Lung (tissue), 12 donors: ENCODE data around the gene THEM4. TPM values are rescaled to one million over a fixed set of nuclear protein-coding genes. Genes with fewer than 3 reads are reported as not detected.
A peak's percentile ranks its signal among the peaks of the same experiment; 100 is the strongest.

Source experiments
- ATAC-seq: fragments of 200-7000 bp; cut with Tn5 transposase; one replicate; pipeline ENCODE4 v1.9.1; 2020; ENCODE audit warnings: moderate number of reproducible peaks; ENCODE audit not compliant: insufficient read depth, low FRiP score
- DNase-seq, 3 donors: peaks; one replicate each; pipeline ENCODE4 v3.0.0-alpha.2; 2013 to 2017
- H3K27ac ChIP-seq, 2 donors: one replicate each; pipeline ENCODE4 v1.5.1; 2013; ENCODE audit warnings: mild to moderate bottlenecking in 2 of 2, moderate library complexity in 2 of 2, control low read depth in 1 of 2, inconsistent platforms in 1 of 2, low read depth in 1 of 2, low read length in 1 of 2
- H3K27me3 ChIP-seq, 3 donors: one replicate each; pipeline ENCODE4 v1.5.1; 2013; ENCODE audit warnings: low read length in 2 of 3; ENCODE audit not compliant: control insufficient read depth in 3 of 3, insufficient read depth in 3 of 3
- H3K36me3 ChIP-seq, 4 donors: one replicate each; pipeline ENCODE4 v1.5.1; 2013; ENCODE audit warnings: low read length in 4 of 4, mild to moderate bottlenecking in 1 of 4, moderate library complexity in 1 of 4; ENCODE audit not compliant: control insufficient read depth in 4 of 4, insufficient read depth in 4 of 4
- H3K4me1 ChIP-seq, 5 donors: one replicate each; pipeline ENCODE4 v1.5.1; 2013; ENCODE audit warnings: low read length in 5 of 5, mild to moderate bottlenecking in 2 of 5, moderate library complexity in 1 of 5; ENCODE audit not compliant: control insufficient read depth in 5 of 5, insufficient read depth in 5 of 5
- H3K4me3 ChIP-seq: one replicate; pipeline ENCODE4 v1.5.1; 2013; ENCODE audit warnings: mild to moderate bottlenecking, control low read depth, moderate library complexity
- H3K9ac ChIP-seq, 2 donors: one replicate each; pipeline ENCODE4 v1.5.1; 2013; ENCODE audit warnings: low read length in 2 of 2, control low read depth in 1 of 2; ENCODE audit not compliant: insufficient read depth in 1 of 2
- H3K9me3 ChIP-seq, 4 donors: one replicate each; pipeline ENCODE4 v1.5.1; 2013; ENCODE audit warnings: low read length in 3 of 4, mild to moderate bottlenecking in 1 of 4, moderate library complexity in 1 of 4; ENCODE audit not compliant: control insufficient read depth in 4 of 4, insufficient read depth in 3 of 4
- WGBS, 2 donors: extraction: QIAGEN DNeasy Blood & Tissue Kit; methylation state at CpG; one replicate each; pipeline ENCODE4 v1.1.7; 2013; 5-methylcytosine and 5-hydroxymethylcytosine counted together
- polyA plus RNA-seq, 2 donors: library from polyadenylated mRNA; stranded (reverse); fragments of 200-250 nt; gene quantifications; one replicate each; pipeline ENCODE4 v1.2.1, GENCODE V29; 2013
- total RNA-seq, 2 donors: library from RNA; depleted of rRNA in 1 of 2; stranded (reverse); fragments of >200 nt in 1 of 2; gene quantifications; one replicate each; pipeline ENCODE4 v1.2.1, GENCODE V29; 2014 to 2021
- TF ChIP-seq, protein P1 (sequence below): IDR thresholded peaks from 2 replicates; pipeline ENCODE4 v1.5.1; 2012; ENCODE audit warnings: mild to moderate bottlenecking; ENCODE audit errors: control extremely low read depth, extremely low read depth
- donor health status: control.
- donor health status: control.
- donor health status: Bipolar disorder and iron deficiency.
- donor health status: healthy.
- donor health status: DM: yes; HTN: yes; CAD: no.

Gene THEM4
- total and polyA plus RNA-seq, 4 donors, result 10.3 to 15.7 (median 13.6) TPM

DNA sequence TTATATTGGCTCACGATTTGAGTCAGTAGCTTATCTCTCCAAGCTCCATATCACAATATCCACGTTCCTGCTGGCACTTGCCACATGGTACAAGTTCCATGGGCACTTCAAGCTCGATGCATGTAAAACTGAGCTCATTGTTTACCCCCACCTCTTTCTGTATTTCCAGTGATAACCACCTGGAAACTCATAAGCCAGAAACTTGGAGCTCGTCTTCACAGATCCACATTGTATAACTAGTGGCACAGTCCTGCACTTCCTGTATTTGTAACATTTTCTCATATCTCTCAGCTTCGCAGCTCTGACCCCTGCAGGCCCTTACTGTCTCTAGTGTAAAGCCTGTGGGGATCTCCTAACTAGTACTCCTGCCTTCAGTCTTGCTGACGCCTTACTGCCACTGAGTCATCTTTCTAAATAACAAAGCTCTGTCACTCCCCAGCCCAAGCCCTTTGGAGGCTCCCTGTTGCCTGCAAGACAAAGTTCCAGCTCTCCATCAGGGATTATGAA is 63.2 kb downstream of the THEM4 start:
- H3K4me1 ChIP-seq, result peaks cover 0 to 28% (median 14%) of the 10 kb centered on the region in 5 donors
- H3K27me3 ChIP-seq, result peaks cover 0 to 2% (median 0%) of the 10 kb centered on the region in 3 donors
- 54 to 56% methylated on average over 6 of the region's 6 CpGs for WGBS, 2 donors

DNA sequence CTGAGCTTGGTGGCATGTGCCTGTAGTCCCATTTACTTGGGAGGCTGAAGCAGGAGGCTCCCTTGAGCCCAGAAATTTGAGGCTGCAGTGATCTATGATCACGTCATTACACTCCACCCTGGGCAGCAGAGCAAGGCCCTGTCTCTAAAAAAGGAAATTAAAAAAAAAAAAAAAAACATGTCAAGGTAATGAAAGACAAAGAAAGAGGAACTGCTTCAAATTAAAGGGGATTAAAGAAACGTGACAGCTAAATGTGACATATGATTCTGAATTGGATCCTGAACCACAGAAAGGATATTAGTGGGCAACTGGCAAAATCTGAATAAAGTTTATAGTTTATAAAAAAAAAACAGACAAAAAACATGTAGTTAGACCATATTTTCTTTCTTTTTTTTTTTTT is 65.9 kb downstream of the THEM4 start:
- Histone ChIP-seq H3K9me3 (no peaks in the 10 kb centered on the region), H3K4me3 (no peak overlapping the region), H3K36me3 (no peaks in the 10 kb centered on the region), H3K27ac (no peak overlapping the region), H3K4me1 (peaks cover 0 to 32% (median 6%) of the 10 kb centered on the region in 5 donors), H3K9ac (no peak overlapping the region), H3K27me3 (peaks cover 0 to 23% (median 20%) of the 10 kb centered on the region in 3 donors)
- TF ChIP-seq, protein P1, sequence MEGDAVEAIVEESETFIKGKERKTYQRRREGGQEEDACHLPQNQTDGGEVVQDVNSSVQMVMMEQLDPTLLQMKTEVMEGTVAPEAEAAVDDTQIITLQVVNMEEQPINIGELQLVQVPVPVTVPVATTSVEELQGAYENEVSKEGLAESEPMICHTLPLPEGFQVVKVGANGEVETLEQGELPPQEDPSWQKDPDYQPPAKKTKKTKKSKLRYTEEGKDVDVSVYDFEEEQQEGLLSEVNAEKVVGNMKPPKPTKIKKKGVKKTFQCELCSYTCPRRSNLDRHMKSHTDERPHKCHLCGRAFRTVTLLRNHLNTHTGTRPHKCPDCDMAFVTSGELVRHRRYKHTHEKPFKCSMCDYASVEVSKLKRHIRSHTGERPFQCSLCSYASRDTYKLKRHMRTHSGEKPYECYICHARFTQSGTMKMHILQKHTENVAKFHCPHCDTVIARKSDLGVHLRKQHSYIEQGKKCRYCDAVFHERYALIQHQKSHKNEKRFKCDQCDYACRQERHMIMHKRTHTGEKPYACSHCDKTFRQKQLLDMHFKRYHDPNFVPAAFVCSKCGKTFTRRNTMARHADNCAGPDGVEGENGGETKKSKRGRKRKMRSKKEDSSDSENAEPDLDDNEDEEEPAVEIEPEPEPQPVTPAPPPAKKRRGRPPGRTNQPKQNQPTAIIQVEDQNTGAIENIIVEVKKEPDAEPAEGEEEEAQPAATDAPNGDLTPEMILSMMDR, result no peak
- 39 to 76% methylated on average over 2 of the region's 2 CpGs for WGBS, 2 donors
- DNase-seq (no peak), ATAC-seq (no peak)

More for the DNA sequence above, 63.2 kb downstream of the THEM4 start:
- no peak for DNase-seq
- Histone ChIP-seq H3K4me3 (no peak overlapping the region), H3K9me3 (no peaks in the 10 kb centered on the region), H3K27ac (no peak overlapping the region), H3K36me3 (no peaks in the 10 kb centered on the region), H3K9ac (no peak overlapping the region)
- no peak for ATAC-seq
- TF ChIP-seq, protein P1, result no peak

DNA sequence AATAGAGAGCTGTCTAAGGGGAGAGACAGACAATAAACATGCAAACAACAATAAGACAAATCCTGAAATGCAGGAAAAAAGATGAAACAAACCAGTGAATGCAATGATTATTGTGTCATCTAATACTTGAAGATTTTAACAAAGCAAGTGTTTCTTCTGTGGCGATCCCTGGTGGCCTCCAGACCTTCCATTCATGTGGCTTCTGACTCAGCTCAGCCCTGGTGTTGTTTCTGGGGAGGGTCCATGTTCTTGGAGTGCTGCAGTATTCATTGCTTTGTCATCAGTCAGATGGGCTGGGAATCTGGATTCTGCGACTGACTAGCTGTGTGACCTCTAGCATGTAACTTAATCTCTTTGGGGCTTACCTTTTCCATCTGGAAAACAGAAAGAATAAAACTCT is 68.2 kb downstream of the THEM4 start:
- Histone ChIP-seq H3K9me3 (no peaks in the 10 kb centered on the region), H3K4me1 (peaks cover 0 to 20% (median 7%) of the 10 kb centered on the region in 5 donors), H3K27me3 (peaks cover 0 to 35% (median 35%) of the 10 kb centered on the region in 3 donors), H3K9ac (no peak overlapping the region), H3K36me3 (no peaks in the 10 kb centered on the region), H3K4me3 (no peak overlapping the region), H3K27ac (no peak overlapping the region)
- WGBS, 2 donors, result 96 to 97% methylated on average over 2 of the region's 2 CpGs
- DNase-seq, result no peak
- no peak for ATAC-seq
- TF ChIP-seq, protein P1, result no peak

DNA sequence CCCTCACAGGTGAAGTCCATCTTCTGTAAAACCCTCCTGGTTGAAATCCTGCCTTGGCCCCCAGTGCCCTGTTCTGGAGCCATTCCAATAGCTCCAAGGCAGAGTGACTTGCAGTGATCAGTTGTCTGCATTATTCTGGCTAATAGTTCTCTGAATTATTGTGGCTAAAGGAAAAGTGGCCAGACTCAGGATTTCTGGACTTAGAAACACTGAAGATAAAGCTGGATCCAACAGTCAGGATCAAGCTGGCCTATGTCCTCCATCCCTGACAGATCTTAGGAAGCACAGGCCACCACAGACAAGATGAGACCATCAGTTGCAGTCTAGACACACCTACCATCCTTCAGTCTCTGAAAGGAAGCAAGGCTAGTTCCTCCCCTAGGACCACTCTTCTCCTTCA is 68.9 kb downstream of the THEM4 start:
- DNase-seq (no peak), ATAC-seq (no peak)
- Histone ChIP-seq H3K4me3 (no peak overlapping the region), H3K27me3 (peaks cover 0 to 38% (median 35%) of the 10 kb centered on the region in 3 donors), H3K9me3 (no peaks in the 10 kb centered on the region), H3K9ac (peak overlapping the region in 1 of 2 donors; percentile 39), H3K4me1 (peaks cover 0 to 20% (median 7%) of the 10 kb centered on the region in 5 donors), H3K36me3 (no peaks in the 10 kb centered on the region), H3K27ac (peak overlapping the region in 1 of 2 donors; percentile 49)
- TF ChIP-seq, protein P1, result no peak
